Activated CD4-positive, alpha-beta memory T cell treated with anti-CD3 and anti-CD28 coated beads for 36 hours (primary cell): ENCODE results near the gene ZDHHC14. TPM values are rescaled to one million over a fixed set of nuclear protein-coding genes. Genes with fewer than 3 reads are reported as not detected.

Experiments used
- CTCF ChIA-PET: fragments of 350-600 bp; sonication (Branson Sonifier 250); formaldehyde crosslinking; loops from one replicate; lab custom pipeline; 2021; ENCODE audit warnings: antibody characterized with exemption, inconsistent platforms; lab: Charles Lee
- POLR2A ChIA-PET: fragments of 350-600 bp; sonication (Branson Sonifier 250); formaldehyde crosslinking; loops from one replicate; lab custom pipeline; 2021; ENCODE audit warnings: antibody characterized with exemption; lab: Charles Lee
- DNase-seq: peaks from one replicate; pipeline ENCODE4 v3.0.0-alpha.2; 2020
- H3K27ac Mint-ChIP-seq: one replicate; pipeline ENCODE4 v1.8.0; 2021; ENCODE audit warnings: mixed read lengths
- H3K27me3 Mint-ChIP-seq: one replicate; pipeline ENCODE4 v1.8.0; 2021; ENCODE audit warnings: mixed read lengths
- H3K36me3 Mint-ChIP-seq: one replicate; pipeline ENCODE4 v1.8.0; 2021; ENCODE audit warnings: mixed read lengths
- H3K4me1 Mint-ChIP-seq: one replicate; pipeline ENCODE4 v1.8.0; 2021; ENCODE audit warnings: low read depth, mixed read lengths
- H3K4me3 Mint-ChIP-seq: one replicate; pipeline ENCODE4 v1.8.0; 2021; ENCODE audit warnings: mild to moderate bottlenecking, mixed read lengths
- H3K9me3 Mint-ChIP-seq: one replicate; pipeline ENCODE4 v1.8.0; 2021; ENCODE audit warnings: mixed read lengths
- intact Hi-C: fragments of 100-400 bp; cut with micrococcal nuclease; formaldehyde crosslinking; loops from one replicate; pipeline ENCODE4 v1.15.1; 2023
- total RNA-seq, 2 experiments: library from RNA; stranded (reverse); gene quantifications; one replicate each; pipeline ENCODE4 v1.2.3, GENCODE V29; 2021

ZDHHC14 gene
- total RNA-seq, 2 experiments from 2014 or later = 1.4 to 2.0 TPM

DNA sequence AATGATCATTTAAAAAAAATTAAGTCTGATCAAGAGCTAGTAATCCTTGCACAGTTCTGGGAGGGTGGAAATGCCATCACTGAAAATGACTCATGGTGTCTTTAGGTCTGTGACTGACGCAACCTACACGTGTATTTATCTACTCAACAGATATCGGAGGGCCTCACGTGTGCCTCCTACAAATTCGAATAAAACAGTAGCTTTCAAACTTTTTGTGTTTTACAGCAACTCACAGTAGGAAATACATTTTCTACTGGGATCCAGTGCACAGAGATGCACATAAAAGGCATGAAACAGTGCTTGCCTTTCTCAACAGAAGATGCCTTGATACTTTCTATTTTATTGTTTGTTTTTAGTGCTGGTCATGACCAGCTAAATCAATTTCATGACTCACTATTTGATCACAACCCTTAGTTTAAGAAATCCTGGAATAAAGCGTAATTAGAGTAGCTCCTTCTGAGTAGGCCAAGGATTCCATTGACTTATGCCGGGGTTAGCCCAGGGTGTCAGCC lies 232.1 kb downstream of the ZDHHC14 start:
- POLR2A ChIA-PET = no interaction called here
- DNase-seq = no peak
- Mint-ChIP-seq H3K4me1 (no peaks in the 10 kb centered on the region), H3K27me3 (no peaks in the 10 kb centered on the region), H3K9me3 (no peaks in the 10 kb centered on the region), H3K4me3 (no peak overlapping the region), H3K36me3 (no peaks in the 10 kb centered on the region), H3K27ac (no peak overlapping the region)
- CTCF ChIA-PET = interaction anchor here (0.6 to 1.7 kb wide), 4 partner anchors 9 to 663 kb away, joined by 3 to 5 read pairs (median 4); partner anchors contain the start of gene TMEM242
- intact Hi-C loops = no loop called here

DNA sequence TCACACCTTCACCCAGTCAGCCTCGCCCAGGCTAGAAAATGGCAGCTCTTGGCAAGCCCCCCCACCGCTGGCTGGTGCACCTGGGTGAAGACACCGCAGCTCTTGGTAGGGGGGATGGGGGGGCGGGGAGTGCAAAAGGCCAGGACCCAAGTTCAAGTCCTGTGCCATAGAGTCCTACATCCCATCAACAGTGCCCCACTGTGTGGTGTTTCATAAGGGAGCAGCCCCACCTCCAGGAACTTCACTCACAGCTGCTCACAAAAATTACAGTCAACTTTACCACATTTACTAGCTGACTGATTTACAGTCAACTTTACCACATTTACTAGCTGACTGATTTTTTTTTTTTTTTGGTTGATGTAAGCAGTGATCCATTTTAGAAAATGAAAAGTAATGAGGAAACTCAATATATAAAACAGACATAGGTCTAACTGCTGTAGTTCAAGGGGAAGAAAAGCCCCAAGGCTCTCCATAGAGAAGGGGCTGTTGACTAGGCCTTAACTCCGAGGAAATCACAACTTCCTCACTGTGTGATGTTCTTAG lies 233.1 kb downstream of the ZDHHC14 start:
- Mint-ChIP-seq H3K4me3 (no peak overlapping the region), H3K36me3 (no peaks in the 10 kb centered on the region), H3K27ac (no peak overlapping the region), H3K4me1 (no peaks in the 10 kb centered on the region), H3K27me3 (no peaks in the 10 kb centered on the region), H3K9me3 (no peaks in the 10 kb centered on the region)
- intact Hi-C loops = no loop called here
- CTCF ChIA-PET = interaction anchor here (1.2 to 1.7 kb wide), 2 partner anchors 11 to 299 kb away, joined by 4 read pairs; no protein-coding TSS in a partner anchor
- POLR2A ChIA-PET = no interaction called here
- peak; percentile 14 for DNase-seq

DNA sequence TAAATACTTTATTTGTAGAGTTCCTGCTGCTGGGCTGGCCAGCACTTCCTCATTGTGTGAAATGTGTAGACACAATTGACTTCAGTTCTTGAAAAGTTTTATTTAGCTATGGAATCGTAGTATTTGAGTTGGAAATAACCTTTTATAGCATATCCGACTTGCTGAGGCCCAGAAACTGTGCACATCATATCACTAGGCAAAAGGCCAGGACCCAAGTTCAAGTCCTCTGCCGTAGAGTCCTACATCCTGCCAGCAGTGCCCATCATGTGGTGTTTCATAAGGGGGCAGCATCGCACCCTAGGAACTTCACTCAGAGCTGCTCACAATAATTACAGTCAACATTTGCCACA lies 234.4 kb downstream of the ZDHHC14 start:
- intact Hi-C loops = no loop called here
- no peaks in the 10 kb centered on the region for H3K36me3 Mint-ChIP-seq
- ChIA-PET CTCF (no interaction called here), POLR2A (no interaction called here)
- no peaks in the 10 kb centered on the region for H3K4me1 Mint-ChIP-seq
- no peaks in the 10 kb centered on the region for H3K9me3 Mint-ChIP-seq
- H3K27me3 Mint-ChIP-seq = no peaks in the 10 kb centered on the region
- H3K4me3 Mint-ChIP-seq = no peak overlapping the region
- no peak for DNase-seq
- H3K27ac Mint-ChIP-seq = no peak overlapping the region

DNA sequence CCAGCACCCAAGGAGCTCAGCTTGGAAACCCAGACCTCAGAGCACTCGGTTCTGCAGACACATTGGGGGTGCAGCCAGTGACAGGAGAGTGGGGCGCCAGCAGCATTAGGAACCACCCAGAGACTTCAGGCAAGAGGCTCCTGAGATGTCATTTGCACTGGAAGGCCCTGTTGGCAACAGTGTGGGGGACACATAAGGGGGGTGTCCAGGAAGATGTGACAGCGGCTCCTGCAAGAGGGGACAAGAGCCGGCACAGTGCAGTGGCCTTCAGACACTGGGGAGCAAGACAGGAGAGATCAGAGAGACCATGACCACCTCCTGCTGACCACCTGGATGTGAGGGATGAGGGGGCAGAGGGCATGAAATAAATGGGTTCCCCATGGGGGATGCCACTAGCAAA lies 235.0 kb downstream of the ZDHHC14 start:
- Mint-ChIP-seq H3K27me3 (no peaks in the 10 kb centered on the region), H3K36me3 (no peaks in the 10 kb centered on the region), H3K27ac (no peak overlapping the region), H3K4me3 (no peak overlapping the region), H3K4me1 (no peaks in the 10 kb centered on the region), H3K9me3 (no peaks in the 10 kb centered on the region)
- intact Hi-C loops = no loop called here
- ChIA-PET POLR2A (no interaction called here), CTCF (no interaction called here)
- no peak for DNase-seq

DNA sequence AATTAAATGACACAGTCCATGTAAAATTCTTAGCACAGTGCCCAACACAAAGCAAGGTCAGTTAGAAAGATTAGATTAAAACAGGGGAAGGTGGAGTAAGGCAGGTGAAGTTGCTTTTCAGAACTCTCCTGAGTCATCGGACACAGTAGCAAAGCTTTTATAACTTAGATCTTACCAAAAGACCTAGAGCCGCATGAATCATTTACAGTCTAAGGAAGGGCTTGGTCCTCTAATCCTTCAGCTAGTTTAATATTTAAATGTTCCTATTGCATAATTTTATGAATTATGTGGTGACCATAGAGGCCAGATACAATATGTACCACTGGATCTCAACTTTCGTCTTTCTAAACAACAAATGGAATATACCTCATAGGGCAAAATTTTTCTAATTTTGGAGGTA lies 240.0 kb downstream of the ZDHHC14 start:
- no peak overlapping the region for H3K4me3 Mint-ChIP-seq
- no peak overlapping the region for H3K27ac Mint-ChIP-seq
- no peaks in the 10 kb centered on the region for H3K27me3 Mint-ChIP-seq
- H3K36me3 Mint-ChIP-seq = no peaks in the 10 kb centered on the region
- intact Hi-C loops = no loop called here
- ChIA-PET POLR2A (no interaction called here), CTCF (interaction anchor here (2.0 kb wide), 1 partner anchor 452 kb away, joined by 5 read pairs; no protein-coding TSS in a partner anchor)
- no peak for DNase-seq
- peaks cover 4% of the 10 kb centered on the region for H3K9me3 Mint-ChIP-seq
- no peaks in the 10 kb centered on the region for H3K4me1 Mint-ChIP-seq

DNA sequence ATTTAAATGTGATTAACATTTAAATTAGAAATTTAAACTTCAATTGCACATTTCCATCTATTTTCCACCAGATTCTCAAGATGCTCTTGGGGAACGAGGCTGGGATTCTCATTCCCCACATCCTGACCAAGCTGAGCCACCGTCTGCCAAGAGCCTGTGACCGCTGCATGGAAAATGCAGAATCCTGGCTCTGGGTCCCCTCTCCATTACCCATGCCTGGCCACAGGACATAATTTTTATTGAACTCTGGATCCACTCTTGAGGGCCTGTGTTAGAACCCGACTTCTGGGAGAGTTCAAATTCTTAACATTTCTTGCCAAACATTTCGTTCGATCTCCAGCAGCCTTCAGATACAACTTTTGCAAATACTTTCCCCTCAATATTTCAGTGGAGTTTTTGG lies 240.4 kb downstream of the ZDHHC14 start:
- ChIA-PET CTCF (interaction anchor here (2.0 kb wide), 1 partner anchor 451 kb away, joined by 5 read pairs; no protein-coding TSS in a partner anchor), POLR2A (no interaction called here)
- intact Hi-C loops = no loop called here
- Mint-ChIP-seq H3K9me3 (peaks cover 4% of the 10 kb centered on the region), H3K4me3 (no peak overlapping the region), H3K36me3 (no peaks in the 10 kb centered on the region), H3K27me3 (no peaks in the 10 kb centered on the region), H3K4me1 (no peaks in the 10 kb centered on the region), H3K27ac (no peak overlapping the region)
- DNase-seq = no peak

DNA sequence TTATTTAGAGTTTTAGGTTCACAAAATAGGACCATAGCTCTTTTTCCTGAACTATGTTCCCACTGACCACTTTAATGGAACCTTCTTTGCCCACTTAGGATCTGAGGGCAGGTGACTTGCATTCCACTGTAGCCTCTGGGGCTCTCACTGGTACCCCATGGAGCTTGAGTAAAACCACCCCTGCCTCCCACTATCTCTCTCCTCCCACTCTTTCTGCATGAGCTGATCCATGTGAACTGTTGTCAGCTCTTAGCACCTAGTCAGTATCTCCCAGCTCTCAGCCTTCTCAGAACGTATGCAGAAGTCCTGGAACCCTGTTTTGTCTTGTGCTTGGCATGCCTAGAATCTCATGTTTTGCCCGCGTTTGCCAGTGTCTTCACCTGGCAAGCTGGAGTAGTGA lies 241.4 kb downstream of the ZDHHC14 start:
- no peaks in the 10 kb centered on the region for H3K36me3 Mint-ChIP-seq
- H3K9me3 Mint-ChIP-seq = peaks cover 4% of the 10 kb centered on the region
- intact Hi-C loops = no loop called here
- H3K27ac Mint-ChIP-seq = no peak overlapping the region
- no peaks in the 10 kb centered on the region for H3K27me3 Mint-ChIP-seq
- ChIA-PET CTCF (interaction anchor here (1.5 to 2.0 kb wide), 2 partner anchors 44 to 450 kb away, joined by 3 to 5 read pairs; no protein-coding TSS in a partner anchor), POLR2A (interaction anchor here (0.5 kb wide), 1 partner anchor 113 kb away, joined by 3 read pairs; no protein-coding TSS in a partner anchor)
- DNase-seq = no peak
- no peaks in the 10 kb centered on the region for H3K4me1 Mint-ChIP-seq
- H3K4me3 Mint-ChIP-seq = no peak overlapping the region

DNA sequence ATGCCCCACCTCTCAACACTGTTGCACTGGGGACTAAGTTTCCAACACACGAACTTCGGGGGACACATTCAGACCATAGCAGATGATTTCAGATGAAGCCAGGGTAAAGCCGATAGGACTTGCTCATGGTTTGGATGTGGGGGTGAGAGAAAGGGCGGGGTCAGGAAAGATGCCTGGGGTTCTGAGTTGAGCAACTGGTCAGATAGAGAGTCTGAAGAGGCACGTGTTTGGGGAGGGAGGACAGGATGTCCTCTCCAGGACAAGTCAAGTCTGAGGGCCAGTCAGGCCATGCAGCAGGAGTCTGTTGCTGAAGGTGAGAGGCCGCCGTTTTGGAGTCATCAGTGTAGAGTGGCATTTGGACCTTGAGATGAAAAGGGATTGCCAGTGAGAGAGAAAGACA lies 244.1 kb downstream of the ZDHHC14 start:
- intact Hi-C loops = no loop called here
- Mint-ChIP-seq H3K27me3 (no peaks in the 10 kb centered on the region), H3K4me1 (peaks cover 3% of the 10 kb centered on the region), H3K27ac (no peak overlapping the region), H3K4me3 (no peak overlapping the region), H3K36me3 (no peaks in the 10 kb centered on the region), H3K9me3 (peaks cover 4% of the 10 kb centered on the region)
- CTCF ChIA-PET = no interaction called here
- no peak for DNase-seq
- POLR2A ChIA-PET = no interaction called here

DNA sequence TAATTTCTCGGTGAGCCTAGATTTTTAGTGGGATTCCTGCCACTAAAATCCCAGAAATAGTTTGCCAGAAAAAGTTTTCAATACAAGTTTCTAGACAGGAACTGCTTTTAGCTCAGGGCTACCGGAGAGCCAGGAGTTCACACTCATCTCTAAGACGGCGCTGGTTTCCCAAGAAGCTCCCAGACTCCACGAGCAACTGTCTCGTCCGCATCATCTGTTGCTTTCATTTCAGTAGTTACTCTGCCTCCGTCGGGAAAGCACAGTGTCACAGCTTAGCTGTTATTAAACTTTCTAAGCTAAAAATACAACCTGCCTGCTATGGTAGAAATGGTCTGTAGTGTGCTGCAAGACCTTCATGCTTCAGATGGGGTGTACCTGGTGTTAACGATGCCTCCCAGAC lies 244.8 kb downstream of the ZDHHC14 start:
- Mint-ChIP-seq H3K4me3 (no peak overlapping the region), H3K9me3 (peaks cover 4% of the 10 kb centered on the region), H3K36me3 (no peaks in the 10 kb centered on the region), H3K27me3 (no peaks in the 10 kb centered on the region), H3K27ac (no peak overlapping the region), H3K4me1 (peaks cover 3% of the 10 kb centered on the region)
- intact Hi-C loops = no loop called here
- ChIA-PET CTCF (no interaction called here), POLR2A (no interaction called here)
- DNase-seq = no peak

DNA sequence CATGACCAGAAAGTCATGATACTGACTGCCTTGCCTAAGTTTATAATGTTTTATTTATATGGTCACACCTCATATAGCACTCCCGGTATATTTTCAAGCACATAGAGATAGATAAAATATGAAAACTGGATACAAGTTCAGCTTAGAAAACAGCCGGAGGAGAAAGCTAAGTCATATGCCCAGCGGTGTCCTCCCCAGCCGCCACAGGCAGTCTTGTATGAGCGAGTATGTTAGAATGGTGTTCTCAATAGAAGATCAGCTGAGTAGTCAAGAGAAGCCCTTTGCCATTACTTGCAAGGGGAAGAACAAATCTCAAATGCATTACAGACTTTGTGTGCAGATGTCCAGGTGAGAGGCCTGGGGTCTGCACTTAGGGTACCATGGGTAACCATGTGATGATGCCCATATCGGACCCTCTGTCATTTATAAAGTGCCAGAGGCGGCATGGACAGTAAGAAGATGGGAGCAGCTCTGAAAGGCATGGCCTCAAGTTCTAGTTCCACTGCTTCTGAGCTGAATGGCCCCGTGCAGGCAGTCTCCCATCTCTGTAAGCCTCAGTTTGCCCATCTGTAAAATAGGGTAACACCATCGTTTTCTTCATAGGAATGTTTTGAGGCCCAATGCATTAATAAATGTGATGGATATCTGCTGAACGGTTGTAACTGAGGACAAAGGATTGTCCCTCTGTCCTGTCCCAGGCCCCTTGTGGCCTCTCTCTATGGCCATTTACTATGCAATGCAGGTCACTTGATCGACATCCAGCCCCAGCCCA lies 246.4 kb downstream of the ZDHHC14 start:
- peaks cover 4% of the 10 kb centered on the region for H3K9me3 Mint-ChIP-seq
- CTCF ChIA-PET = no interaction called here
- H3K27me3 Mint-ChIP-seq = no peaks in the 10 kb centered on the region

DNA sequence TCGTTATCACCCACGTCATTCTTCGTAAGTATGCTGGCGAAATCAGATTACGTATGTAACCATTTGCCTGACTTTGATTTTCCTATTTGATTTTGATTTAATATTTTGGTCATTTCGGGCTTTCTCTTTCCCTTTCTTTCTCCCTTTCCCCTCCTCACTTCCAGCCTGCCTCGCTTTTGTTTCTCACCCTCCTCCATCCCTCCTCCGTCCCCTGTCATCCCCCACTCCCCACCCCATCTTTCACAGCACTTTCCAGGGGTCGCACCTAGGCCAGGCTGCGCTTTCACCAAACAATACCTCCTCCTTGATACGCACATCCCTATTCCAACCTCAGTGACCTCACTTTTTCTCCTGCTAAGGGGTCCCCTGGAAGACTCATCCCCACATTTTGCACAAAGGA lies 247.5 kb downstream of the ZDHHC14 start:
- Mint-ChIP-seq H3K27me3 (no peaks in the 10 kb centered on the region), H3K9me3 (no peaks in the 10 kb centered on the region), H3K4me3 (no peak overlapping the region), H3K36me3 (no peaks in the 10 kb centered on the region), H3K4me1 (peaks cover 3% of the 10 kb centered on the region), H3K27ac (no peak overlapping the region)
- POLR2A ChIA-PET = no interaction called here
- DNase-seq = no peak
- CTCF ChIA-PET = no interaction called here
- intact Hi-C loops = no loop called here

More for the DNA sequence above, 246.4 kb downstream of the ZDHHC14 start:
- intact Hi-C loops = no loop called here
- Mint-ChIP-seq H3K4me1 (peaks cover 3% of the 10 kb centered on the region), H3K4me3 (no peak overlapping the region), H3K36me3 (no peaks in the 10 kb centered on the region), H3K27ac (no peak overlapping the region)
- no peak for DNase-seq
- POLR2A ChIA-PET = no interaction called here

DNA sequence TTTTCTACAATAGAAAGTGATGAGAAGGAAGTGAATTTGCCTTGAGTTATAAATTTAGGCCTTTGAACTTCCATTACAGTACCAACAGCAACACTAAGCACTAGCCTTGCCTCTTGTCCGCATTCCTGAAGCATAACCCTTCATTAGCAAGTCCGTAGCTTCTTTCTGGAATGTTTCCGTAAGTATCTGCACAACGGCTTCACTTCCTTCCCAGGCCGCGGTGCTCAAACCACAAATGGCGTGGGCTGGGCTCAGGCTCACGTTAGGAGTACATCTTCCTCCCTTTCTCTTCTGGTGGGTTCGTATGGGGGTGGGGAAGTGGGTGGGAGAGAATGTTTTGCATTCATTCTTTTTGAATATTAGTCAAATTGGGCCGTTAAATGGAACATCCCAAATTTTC lies 248.2 kb downstream of the ZDHHC14 start:
- ChIA-PET POLR2A (no interaction called here), CTCF (no interaction called here)
- Mint-ChIP-seq H3K36me3 (no peaks in the 10 kb centered on the region), H3K4me1 (peaks cover 3% of the 10 kb centered on the region), H3K27me3 (no peaks in the 10 kb centered on the region), H3K27ac (no peak overlapping the region), H3K4me3 (no peak overlapping the region), H3K9me3 (no peaks in the 10 kb centered on the region)
- no peak for DNase-seq
- intact Hi-C loops = no loop called here
